Measurements from ENCODE around the gene AJAP1.
"Not testable (repeated sequence)": the region's sequence is repeated elsewhere in the genome, so short reads cannot be mapped to it uniquely, and the experiment has no call there.

Gene AJAP1

GRCh38 chr1:4657960-4658541, 3.6 kb downstream of the AJAP1 start:
- DNase-seq (ENCODE audit: low spot score), result peak; percentile 75

GRCh38 chr1:4658643-4659628, 4.5 kb downstream of the AJAP1 start:
- DNase-seq (ENCODE audit: low spot score), result no peak

GRCh38 chr1:4660917-4661594, 6.6 kb downstream of the AJAP1 start:
- DNase-seq (ENCODE audit: low spot score), result no peak

GRCh38 chr1:4661595-4661917, 7.1 kb downstream of the AJAP1 start:
- no peak for DNase-seq (ENCODE audit: low spot score)

- no peak for DNase-seq (ENCODE audit: low spot score)
Observed at GRCh38 chr1:4662168-4662567, 7.8 kb downstream of the AJAP1 start.

GRCh38 chr1:4662723-4663122, 8.3 kb downstream of the AJAP1 start:
- DNase-seq (ENCODE audit: low spot score), result peak; percentile 69

- DNase-seq (ENCODE audit: low spot score), result no peak
Observed at GRCh38 chr1:4664095-4664494, 9.7 kb downstream of the AJAP1 start.

GRCh38 chr1:4664606-4665005, 10.2 kb downstream of the AJAP1 start:
- no peak for DNase-seq (ENCODE audit: low spot score)

GRCh38 chr1:4665456-4665855, 11.0 kb downstream of the AJAP1 start:
- no peak for DNase-seq (ENCODE audit: low spot score)

GRCh38 chr1:4666683-4667082, 12.3 kb downstream of the AJAP1 start:
- not testable (repeated sequence) for DNase-seq (ENCODE audit: low spot score)

- DNase-seq (ENCODE audit: low spot score), result no peak
Observed at GRCh38 chr1:4668743-4669700, 14.6 kb downstream of the AJAP1 start.

- DNase-seq (ENCODE audit: low spot score), result no peak
Observed at GRCh38 chr1:4670265-4670664, 15.9 kb downstream of the AJAP1 start.

GRCh38 chr1:4671828-4672227, 17.4 kb downstream of the AJAP1 start:
- DNase-seq (ENCODE audit: low spot score), result no peak

- DNase-seq (ENCODE audit: low spot score), result peak; percentile 80
Observed at GRCh38 chr1:4673494-4673893, 19.1 kb downstream of the AJAP1 start.

GRCh38 chr1:4674117-4674516, 19.7 kb downstream of the AJAP1 start:
- DNase-seq (ENCODE audit: low spot score), result no peak

- no peak for DNase-seq (ENCODE audit: low spot score)
Observed at GRCh38 chr1:4674676-4675075, 20.3 kb downstream of the AJAP1 start.

- no peak for DNase-seq (ENCODE audit: low spot score)
Observed at GRCh38 chr1:4675454-4676186, 21.2 kb downstream of the AJAP1 start.

GRCh38 chr1:4676253-4676652, 21.8 kb downstream of the AJAP1 start:
- DNase-seq (ENCODE audit: low spot score), result no peak

- DNase-seq (ENCODE audit: low spot score), result no peak
Observed at GRCh38 chr1:4677608-4678007, 23.2 kb downstream of the AJAP1 start.

- DNase-seq (ENCODE audit: low spot score), result peak; percentile 78
Observed at GRCh38 chr1:4678066-4678717, 23.8 kb downstream of the AJAP1 start.

- DNase-seq (ENCODE audit: low spot score), result peak; percentile 98
Observed at GRCh38 chr1:4681026-4681425, 26.6 kb downstream of the AJAP1 start.
